ENCODE data around the gene CYP46A1.

Gene CYP46A1

GRCh38 chr14:99644723-99645544 lies 39.2 kb upstream of the CYP46A1 start, which contains the start of gene HHIPL1:
Gene HHIPL1, plus strand, starts transcription at chr14:99645129. Its CDS starts 79 bp downstream, at chr14:99645208.
- TF ChIP-seq CTCF (IDR thresholded peaks at IDR 0.05), result no peak

- TF ChIP-seq CTCF (IDR thresholded peaks at IDR 0.05), result no peak
These were observed 38.3 kb upstream of the CYP46A1 start for GRCh38 chr14:99645545-99646505.

DNA sequence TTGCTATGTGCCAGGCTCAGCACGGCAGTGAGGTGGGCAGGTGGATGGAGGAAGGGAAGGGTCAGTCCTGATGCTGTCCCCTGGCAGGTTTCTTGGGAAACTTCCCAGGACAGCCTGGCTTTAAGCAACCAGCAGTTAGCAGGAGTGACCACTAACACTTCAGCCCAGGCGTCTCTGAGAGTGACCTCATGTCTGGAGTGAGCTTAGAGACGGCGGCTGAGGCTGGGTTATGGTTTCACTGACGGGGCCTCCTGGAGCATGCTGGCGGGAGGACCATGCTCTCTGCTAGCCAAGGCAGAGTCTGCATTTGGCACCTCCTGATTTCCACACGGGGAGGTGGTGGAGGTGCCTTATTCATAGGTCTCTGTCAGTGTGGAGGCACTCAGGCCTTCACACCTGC lies 36.7 kb upstream of the CYP46A1 start:
- TF ChIP-seq CTCF (IDR thresholded peaks at IDR 0.05), result no peak

DNA sequence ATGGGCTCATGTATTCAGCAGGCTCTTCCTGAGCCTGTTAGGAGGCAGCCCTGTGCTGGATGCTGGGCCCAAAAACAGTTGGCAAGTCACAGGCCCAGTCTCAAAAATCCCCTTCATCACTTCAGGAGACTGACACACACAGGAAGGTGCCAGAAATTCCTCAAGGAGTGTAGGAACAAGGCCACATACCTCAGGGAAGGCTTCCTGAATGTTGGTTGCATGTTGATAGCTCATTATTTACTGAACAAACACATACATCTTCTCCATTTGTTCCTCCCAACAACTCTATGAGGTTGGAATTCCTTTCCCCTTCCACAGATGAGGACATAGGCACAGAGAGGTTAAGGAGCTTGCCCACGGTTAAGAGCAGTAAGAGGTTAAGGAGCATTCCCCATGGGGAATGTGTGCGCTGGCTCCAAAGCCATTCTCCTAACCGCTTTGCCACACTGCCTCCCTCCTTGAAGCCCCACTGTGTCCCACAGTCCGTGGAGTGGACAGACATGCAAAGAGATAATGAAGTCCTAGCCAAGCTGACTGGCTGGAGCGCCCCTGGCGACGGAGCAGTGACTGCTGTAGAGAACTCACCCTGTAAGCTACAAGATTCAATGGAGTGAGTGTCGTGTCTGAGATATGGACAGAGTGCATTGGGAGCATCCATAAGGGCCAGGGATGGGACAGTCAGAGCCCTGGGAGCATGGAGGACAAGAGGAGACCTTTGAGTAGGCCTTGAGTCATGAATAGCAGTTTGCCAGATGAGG lies 35.9 kb upstream of the CYP46A1 start:
- TF ChIP-seq CTCF (IDR thresholded peaks at IDR 0.05), result no peak

DNA sequence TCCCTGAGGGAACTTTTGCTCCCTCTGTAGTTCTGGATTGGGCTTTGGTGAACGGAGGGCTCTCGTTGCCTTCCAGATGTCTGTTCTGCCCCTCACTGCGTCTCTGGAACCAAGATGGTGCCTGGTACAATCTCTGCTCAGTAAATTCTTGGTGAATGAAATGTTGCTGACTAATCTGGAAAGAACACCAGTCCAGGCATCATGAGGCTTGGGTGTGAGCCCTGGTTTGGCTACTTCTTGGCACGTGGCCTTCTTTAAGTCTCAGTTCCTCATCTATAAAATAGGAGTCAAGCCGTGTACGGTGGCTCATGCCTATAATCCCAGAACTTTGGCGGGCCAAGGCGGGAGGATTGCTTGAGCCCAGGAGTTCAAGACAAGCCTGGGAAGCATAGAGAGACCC lies 34.9 kb upstream of the CYP46A1 start:
- no peak for TF ChIP-seq CTCF (IDR thresholded peaks at IDR 0.05)

- no peak for TF ChIP-seq CTCF (IDR thresholded peaks at IDR 0.05)
These were observed 34.5 kb upstream of the CYP46A1 start for GRCh38 chr14:99649643-99650042.

DNA sequence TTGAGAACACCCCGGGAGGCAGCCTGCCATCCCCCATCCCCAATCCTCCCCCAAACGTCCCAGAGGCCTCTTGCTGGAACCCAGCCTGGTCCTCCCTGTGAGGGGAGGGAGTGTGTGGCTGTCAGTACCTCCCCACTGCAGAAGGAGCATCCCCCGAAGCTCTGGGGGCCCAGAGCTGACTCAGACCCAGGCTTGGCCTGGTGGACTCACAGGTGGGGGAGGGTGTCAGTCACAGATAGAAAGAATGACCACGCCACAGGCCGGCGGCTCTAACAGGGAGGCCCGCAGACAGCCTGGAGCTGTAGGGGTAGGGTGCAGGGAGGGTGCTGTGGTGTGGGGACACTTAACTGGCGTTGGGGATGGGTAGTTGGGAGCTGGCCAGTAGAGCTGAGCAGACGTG lies 33.9 kb upstream of the CYP46A1 start:
- no peak for TF ChIP-seq CTCF (IDR thresholded peaks at IDR 0.05)
